ENCODE measurements around the gene TSEN15.

Gene TSEN15

GRCh38 chr1:184110272-184111204 lies 59.0 kb downstream of the TSEN15 start:
- no peak for DNase-seq

- DNase-seq: no peak
Observed at GRCh38 chr1:184112176-184112948, 60.8 kb downstream of the TSEN15 start.

GRCh38 chr1:184113251-184113650 lies 61.7 kb downstream of the TSEN15 start:
- no peak for DNase-seq

GRCh38 chr1:184114818-184115398 lies 63.4 kb downstream of the TSEN15 start:
- DNase-seq: no peak

- no peak for DNase-seq
Observed at GRCh38 chr1:184116287-184116686, 64.8 kb downstream of the TSEN15 start.

GRCh38 chr1:184118046-184118445 lies 66.5 kb downstream of the TSEN15 start:
- no peak for DNase-seq

Measured in cortex of kidney (tissue), 1 donor.